CD4-positive, alpha-beta T cell treated with Interleukin-4 for 1 hour (primary cell): ENCODE results near the gene GTPBP10.
"Not testable (repeated sequence)": the region's sequence is repeated elsewhere in the genome, so short reads cannot be mapped to it uniquely, and the experiment has no call there.

Source experiments
- DNase-seq, 2 donors: peaks; one replicate each; pipeline ENCODE4 v3.0.0-alpha.2; 2020 to 2022

The GTPBP10 gene

DNA sequence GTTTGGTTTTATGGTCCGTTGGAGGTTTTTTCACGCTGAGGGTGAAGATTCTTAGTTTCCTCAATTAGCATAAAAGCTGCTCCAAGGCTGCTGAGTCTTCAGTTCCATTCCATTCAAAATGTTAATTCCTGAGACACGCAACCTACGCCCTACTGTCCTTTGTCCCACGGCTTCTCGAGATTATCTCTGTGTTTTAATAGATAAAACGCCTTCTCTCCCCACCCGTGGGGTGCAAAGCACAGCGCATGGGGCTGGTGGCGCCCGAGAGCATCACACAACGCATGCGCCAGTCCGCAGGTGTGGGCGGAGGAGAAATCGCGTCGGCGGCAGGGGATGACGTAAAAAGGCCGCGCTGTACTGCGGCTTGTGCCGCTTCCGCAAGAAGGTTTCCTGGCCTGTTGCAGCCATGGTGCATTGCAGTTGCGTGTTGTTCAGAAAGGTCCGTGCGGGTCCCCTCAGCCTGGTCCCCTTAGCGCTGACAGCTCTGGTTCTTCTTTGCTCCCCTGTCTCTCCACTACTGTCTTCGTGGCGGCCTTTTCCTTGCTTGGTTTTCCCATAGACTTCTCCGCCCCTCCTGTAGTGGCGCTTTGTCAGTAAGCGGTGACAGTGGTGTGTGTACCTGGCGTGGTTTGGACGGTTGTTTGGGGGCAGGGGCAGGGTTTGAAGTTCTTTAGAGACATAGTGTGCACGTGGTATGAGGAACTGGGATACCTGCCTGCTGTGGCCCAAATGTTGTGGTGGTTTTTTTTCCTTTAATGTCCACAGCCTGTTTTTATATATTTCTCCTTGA, at the start of gene GTPBP10:
Gene GTPBP10, plus strand, starts transcription at position 381 of the 790 bp plus-strand sequence. Its CDS starts 26 bp downstream, at position 407.
- peak; percentile 95 to 96 for DNase-seq

- DNase-seq = peak in 1 of 2 donors; percentile 15
These were observed 48.1 kb upstream of the GTPBP10 start for GRCh38 chr7:90298145-90299038.

- DNase-seq = no peak
These were observed 43.3 kb upstream of the GTPBP10 start for GRCh38 chr7:90303241-90303640.

DNA sequence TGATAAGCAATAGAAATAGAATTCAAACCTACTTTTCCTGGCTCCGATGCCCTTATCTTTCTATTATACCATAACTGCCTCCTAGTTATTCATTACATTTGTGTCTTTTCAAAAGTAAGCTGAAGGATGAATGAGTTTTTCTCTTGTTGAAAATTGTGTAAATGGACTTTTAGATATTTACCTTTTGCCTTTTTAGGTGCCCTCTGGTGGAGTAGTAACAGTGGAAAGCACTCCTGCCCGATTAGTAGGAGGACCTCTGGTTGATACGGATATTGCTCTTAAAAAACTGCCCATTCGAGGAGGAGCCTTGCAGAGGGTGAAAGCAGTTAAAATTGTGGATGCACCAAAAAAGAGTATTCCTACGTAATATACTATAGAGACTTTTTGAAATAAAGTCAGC, 36.6 kb upstream of the GTPBP10 start:
- no peak for DNase-seq

DNA sequence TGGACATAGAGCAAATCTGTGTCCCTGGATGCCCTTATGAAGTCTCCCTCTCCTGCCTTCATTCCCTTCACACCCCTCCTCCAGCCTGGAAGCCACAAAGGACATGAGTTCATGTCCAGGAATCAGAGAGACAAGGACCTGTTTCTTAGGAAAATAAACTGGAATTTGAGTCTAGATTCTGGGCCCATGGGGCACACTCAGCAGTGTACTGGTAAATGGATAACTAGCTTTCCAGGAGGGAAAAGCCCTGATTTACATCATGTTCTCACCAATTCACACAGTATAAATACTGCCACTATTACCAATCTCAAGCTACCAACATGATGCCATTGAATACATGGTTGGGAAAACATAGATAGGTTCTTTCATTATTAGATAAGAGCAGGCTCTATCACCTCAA, 35.3 kb upstream of the GTPBP10 start:
- no peak for DNase-seq

DNA sequence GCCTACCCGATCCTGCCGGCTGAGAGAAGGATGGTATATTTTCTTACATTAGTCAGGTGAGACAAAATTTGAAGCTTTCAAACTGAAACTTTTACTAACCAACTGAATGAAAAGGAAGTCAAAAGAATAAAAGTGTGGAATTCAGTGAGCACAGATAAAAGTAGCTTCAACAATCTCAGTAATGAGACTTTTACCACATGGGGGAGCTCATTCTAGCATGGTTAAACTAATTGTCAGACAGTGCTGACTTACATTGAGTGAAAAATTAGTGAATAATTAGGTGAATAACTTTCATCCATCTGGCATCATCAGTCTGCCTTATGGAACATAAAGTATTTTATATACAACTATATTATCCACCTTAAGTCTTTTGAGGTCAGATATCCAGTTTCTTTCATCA, 33.8 kb upstream of the GTPBP10 start:
- peak in 1 of 2 donors; percentile 6 for DNase-seq

DNA sequence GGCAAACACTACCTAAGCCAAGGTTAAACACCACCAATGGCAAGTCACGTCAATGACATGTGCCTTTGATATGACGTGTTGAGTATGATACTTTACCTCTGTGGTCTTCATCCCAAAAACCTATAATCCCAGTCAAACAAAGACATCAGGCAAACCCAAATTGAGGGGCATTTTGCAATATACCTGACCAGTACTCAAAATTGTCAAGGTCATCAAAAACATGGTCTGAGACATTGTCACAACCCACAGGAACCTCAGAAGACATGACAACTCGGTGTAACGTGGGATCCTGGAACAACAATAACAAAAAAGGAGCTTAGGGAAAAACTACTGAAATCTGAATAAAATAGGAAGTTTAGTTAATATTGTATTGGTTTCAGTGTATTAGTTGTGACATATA, 32.6 kb upstream of the GTPBP10 start:
- DNase-seq = no peak

DNA sequence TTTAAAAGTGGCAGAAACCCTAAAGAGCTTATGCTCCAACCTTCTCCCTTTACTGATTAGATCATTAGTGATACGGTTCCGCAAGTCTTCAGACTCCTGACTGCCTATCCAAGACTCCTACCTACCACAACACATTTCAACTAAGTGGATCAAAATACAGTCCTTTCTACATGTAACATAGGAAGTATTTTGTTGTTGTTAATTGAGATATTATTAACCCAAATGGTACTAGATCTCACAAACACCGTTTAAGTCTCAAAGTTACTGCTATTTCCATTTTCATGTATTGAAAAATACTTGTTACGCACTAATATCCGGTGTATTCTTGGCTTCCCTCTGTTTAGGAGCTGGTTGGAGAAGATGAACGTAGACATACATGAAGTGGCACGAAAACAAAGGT, 26.5 kb upstream of the GTPBP10 start:
- no peak for DNase-seq

DNA sequence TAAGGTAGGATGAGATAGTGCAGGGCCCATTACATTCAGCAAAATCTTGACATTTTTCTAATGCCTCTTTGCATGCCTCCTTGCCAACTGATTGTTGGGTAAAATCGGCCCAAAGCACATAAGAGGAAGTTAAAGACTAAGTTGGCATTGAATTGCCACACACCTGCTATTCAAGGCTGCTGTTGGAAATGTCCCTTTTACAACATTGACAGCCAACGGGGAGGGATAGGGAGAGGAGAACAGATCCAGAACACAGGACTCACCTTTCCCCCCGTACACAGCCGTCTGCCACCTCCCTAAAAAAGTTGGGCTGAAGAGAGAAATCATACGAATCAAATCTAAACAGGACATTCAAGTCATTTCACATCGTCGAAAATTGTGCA, 26.1 kb upstream of the GTPBP10 start:
- no peak for DNase-seq

- DNase-seq = no peak
These were observed 25.6 kb upstream of the GTPBP10 start, which contains the start of gene FAM237B for GRCh38 chr7:90320801-90321494. FAM237B (minus strand) TSS chr7:90321304; CDS start chr7:90319748, 1,556 bp downstream.

DNA sequence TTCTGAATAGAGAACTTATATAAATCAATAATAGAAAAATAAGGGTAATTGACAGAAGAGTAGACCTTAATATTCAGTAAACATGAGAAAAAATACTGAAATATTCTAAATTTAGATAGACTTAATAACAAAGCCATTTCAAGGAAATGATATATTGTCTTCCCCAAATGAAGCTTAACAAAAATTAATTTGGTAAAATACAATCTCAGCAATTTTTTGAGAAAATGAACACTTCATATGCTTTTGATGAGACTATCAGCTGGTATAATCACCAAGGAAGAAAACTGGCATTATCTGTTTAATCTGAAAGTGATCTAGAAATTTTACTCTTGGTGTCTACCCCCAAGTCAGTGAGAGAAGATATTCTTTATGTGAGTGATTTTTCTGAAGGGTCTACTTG, 23.7 kb upstream of the GTPBP10 start:
- no peak for DNase-seq

DNA sequence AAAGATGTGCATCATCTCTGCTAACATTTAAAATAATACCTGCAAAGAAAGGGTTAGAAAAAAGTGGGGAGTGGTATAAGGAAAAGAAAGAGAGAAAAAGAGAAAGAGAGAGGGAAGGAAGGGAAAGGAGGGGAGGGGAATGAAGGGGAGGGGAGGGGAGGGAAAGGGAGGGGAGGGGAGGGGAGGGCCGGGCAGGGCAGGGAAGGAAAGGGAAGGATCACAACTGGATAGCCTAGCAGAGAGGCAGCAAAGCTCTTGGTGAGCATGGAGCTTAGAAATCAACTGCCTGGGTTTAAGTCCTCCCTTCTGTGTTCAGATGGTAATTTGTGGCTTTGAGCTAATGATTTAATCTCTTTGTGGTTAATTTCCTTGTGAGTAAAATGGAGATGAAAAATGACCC, 20.0 kb upstream of the GTPBP10 start:
- DNase-seq = no peak

DNA sequence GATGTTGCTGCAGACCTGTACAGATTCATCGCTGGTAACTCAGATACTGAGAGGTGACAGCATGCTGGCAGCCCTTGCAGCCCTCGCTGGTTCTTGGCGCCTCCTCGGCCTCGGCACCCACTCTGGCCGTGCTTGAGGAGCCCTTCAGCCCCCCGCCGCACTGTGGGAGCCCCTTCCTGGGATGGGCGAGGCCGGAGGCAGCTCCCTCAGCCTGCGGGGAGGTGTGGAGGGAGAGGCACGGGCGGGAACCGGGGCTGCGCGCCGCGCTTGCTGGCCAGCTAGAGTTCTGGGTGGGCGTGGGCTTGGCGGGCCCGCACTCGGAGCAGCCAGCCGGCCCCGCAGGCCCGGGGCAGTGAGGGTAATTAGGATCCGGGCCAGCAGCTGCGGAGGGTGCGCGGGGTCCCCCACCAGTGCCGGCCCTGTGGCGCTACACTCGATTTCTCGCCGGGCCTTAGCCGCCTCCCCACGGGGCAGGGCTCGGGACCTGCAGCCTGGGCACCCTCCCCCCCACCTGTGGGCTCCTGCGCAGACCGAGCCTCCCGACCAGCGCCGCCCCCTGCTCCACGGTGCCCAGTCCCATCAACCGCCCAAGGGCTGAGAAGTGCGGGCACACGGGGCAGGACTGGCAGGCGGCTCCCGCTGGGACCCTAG, 12.2 kb upstream of the GTPBP10 start:
- DNase-seq = no peak

DNA sequence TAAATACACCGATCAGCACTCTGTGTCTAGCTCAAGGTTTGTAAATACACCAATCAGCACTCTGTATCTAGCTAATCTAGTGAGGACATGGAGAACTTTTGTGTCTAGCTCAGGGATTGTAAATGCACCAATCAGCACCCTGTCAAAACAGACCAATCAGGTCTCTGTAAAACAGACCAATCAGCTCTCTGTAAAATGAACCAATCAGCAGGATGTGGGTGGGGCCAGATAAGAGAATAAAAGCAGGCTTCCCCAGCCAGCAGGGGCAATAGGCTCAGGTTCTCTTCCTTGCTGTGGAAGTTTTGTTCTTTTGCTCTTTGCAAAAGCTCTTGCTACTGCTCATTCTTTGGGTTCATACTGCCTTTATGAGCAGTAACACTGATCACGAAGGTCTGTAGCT, 11.6 kb upstream of the GTPBP10 start:
- not testable (repeated sequence) for DNase-seq

- DNase-seq = no peak
These were observed 9.4 kb upstream of the GTPBP10 start for GRCh38 chr7:90337106-90337505.

- DNase-seq = no peak
These were observed 1.5 kb upstream of the GTPBP10 start for GRCh38 chr7:90345016-90345415.

DNA sequence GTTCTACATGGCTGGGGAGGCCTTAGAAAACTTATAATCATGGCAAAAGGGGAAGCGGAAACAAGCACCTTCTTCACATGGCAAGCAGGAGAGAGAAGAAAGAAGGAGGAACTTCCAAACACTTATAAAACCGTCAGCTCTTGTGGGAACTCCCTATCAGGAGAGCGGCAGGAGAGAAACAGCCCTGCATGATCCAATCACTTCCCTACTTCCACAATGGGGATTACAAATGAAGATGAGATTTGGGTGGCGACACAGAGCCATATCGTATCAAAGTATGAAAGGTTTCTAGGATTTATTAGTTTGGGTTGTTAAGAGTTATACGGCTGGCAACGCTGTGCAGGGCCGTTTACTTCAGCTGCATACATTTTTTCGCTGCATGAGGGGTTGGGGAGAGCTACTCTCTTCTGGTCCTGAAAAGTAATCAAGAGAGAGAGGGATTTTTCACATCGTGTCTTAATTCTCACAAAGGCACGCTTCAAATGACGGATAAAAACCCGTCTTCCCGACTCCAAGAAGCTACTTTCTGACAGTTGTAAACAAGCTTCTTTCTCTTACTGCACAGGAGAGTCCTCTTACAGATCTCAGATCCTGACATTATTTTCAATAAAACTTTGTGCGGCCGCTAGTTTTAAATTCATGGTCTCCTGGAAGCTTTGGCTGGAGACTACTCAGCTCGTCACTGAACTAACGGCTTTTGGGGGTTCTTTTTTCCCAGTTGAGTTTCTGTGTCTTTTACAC, 751 bp upstream of the GTPBP10 start:
- peak in 1 of 2 donors; percentile 14 for DNase-seq

GRCh38 chr7:90347759-90348158, 1.2 kb downstream of the GTPBP10 start:
- DNase-seq = no peak

DNA sequence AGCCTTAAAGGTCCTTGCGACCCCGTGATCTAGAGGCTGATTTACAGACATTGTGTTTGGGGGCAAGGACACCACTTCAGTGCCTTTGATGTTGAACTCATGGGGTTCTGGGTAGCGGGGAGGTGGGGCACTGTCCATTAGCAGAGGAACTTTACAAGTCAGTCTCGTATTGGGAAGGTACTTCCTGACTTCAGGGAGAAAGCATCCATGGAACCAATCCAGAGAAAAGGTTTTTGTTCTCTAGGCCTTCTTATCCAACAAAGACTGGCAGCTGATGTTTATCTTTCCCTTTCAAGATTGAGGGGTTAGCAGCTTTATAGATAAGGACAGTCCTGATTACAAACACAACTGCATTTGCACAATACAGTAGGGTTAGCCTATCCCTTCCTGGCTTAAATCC, 2.8 kb downstream of the GTPBP10 start:
- DNase-seq = no peak

DNA sequence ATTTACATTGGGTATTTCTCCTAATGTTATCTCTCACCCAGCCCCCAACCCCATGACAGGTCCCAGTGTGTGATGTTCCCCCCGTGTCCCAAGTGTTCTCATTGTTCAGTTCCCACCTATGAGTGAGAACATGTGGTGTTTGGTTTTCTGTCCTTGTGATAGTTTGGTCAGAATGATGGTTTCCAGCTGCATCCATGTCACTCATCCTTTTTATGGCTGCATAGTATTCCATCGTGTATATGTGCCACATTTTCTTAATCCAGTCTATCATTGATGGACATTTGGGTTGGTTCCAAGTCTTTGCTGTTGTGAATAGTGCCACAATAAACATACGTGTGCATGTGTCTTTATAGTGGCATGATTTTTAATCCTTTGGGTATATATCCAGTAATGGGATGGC, 3.5 kb downstream of the GTPBP10 start:
- DNase-seq = not testable (repeated sequence)

- DNase-seq = no peak
These were observed 5.5 kb downstream of the GTPBP10 start for GRCh38 chr7:90351987-90352386.

DNA sequence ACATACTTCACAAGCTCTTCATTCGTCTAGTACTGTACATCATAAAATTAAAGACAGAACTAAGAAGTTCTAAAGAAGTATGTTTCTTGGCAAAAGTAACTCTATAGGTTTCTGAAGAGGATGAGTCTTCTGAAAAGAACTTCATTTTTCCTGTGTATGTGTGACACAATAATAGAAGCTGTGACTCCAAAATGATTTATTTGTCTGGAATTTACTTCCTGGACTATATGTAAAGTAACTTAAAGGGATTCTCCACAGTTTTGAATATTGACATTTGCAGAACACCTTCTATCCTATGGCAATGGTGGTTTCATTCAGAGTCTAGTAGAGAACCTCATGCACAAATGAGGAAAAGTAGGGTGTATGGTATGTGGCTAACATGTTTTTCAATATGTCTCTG, 36.9 kb downstream of the GTPBP10 start:
- no peak for DNase-seq
